Measurements from ENCODE around the gene SIGLEC15. TPM values are rescaled to one million over a fixed set of nuclear protein-coding genes. Genes with fewer than 3 reads are reported as not detected.

The SIGLEC15 gene
- total RNA-seq, 1 donor from 2014 or later: 0.32 TPM

- Histone ChIP-seq H3K27ac (no peak overlapping the region), H3K27me3 (peaks cover 30% of the 10 kb centered on the region), H3K4me3 (peak overlapping the region; percentile 35), H3K9me3 (no peaks in the 10 kb centered on the region), H3K36me3 (no peaks in the 10 kb centered on the region), H3K4me1 (peaks cover 20% of the 10 kb centered on the region)
- peak; percentile 43 for TF ChIP-seq CTCF (IDR thresholded peaks at IDR 0.05)
- intact Hi-C loops (cut with DNase I): loop anchor here (10.0 kb wide), 1 partner anchor 113 kb away; the partner anchor contains the start of gene SLC14A1
- peak; percentile 80 for ATAC-seq
- DNase-seq: peak; percentile 83
These were observed 12.0 kb downstream of the SIGLEC15 start for GRCh38 chr18:45837283-45838070.

DNA sequence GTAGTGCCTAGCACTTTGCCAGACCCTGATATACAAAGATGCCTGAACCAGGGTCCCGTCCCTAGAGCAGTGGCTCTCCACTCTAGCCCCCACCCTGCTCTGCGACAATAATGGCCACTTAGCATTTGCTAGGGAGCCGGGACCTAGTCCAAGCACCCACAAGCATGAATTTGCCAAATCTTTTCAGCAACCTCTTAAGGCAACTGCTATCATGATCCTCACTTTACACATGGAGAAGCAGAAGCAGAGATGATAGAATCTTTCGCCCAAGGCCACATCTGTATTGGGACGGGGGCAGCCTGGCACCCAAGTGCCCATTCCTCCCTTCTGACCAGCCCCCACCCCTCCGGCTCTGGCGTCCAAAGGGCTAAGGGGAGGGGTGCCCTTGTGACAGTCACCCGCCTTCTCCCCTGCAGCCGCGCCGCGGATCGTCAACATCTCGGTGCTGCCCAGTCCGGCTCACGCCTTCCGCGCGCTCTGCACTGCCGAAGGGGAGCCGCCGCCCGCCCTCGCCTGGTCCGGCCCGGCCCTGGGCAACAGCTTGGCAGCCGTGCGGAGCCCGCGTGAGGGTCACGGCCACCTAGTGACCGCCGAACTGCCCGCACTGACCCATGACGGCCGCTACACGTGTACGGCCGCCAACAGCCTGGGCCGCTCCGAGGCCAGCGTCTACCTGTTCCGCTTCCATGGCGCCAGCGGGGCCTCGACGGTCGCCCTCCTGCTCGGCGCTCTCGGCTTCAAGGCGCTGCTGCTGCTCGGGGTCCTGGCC lies 13.0 kb downstream of the SIGLEC15 start:
- peaks cover 30% of the 10 kb centered on the region for H3K27me3 ChIP-seq
- H3K4me3 ChIP-seq: peak overlapping the region; percentile 35
- ATAC-seq: peak; percentile 35
- no peak for TF ChIP-seq CTCF (IDR thresholded peaks at IDR 0.05)
- H3K36me3 ChIP-seq: no peaks in the 10 kb centered on the region
- H3K9me3 ChIP-seq: no peaks in the 10 kb centered on the region
- H3K4me1 ChIP-seq: peaks cover 20% of the 10 kb centered on the region
- no peak overlapping the region for H3K27ac ChIP-seq
- no peak for DNase-seq
- intact Hi-C loops (cut with DNase I): loop anchor here (10.0 kb wide), 1 partner anchor 114 kb away; the partner anchor contains the start of gene SLC14A1

DNA sequence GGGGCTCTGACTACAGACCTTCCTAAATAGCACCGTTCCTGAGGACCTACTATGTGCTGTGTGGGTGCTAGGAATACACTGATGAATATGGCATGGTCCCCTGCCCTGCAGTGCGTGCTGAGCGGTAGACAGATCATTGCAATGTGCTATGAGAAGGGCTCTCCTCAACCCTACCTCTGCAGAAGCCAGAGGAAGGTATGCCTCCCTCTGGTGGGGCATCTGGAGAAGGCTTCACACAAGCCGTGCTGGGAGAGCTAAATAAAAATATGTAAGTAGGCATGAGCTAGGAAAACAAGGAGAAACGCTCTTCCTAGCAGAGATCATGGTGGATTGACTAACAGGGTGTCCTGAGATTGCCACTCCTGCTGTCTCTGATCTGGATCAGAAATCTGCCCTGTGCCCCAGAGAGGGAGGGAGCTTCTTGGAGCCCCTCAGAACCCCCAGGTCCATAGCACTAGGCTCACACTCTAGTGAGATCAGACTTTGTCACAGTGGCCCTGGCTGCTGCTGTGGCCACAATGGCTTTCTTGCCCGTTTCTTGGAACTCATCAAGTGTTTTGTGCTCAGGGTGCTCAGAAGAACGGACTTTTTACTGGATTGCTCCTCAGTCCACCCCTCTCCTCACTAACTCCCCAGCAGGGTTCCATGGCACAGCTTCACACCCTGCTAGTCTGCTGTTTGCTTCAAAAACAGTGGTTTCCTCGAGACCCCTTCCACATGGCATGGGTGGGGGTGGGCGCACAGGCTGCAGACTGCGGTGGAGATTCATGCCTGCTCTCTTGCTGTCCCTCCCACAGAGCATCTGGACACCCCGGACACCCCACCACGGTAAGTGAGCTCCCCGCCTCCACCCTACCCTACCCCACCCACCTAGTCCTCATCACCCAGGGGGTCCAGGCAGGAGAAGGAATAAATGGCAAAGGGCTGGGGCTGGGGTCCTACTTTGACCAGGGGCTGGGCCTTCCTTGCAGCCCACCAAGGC lies 14.2 kb downstream of the SIGLEC15 start:
- no peak overlapping the region for H3K4me3 ChIP-seq
- no peaks in the 10 kb centered on the region for H3K36me3 ChIP-seq
- ATAC-seq: peak; percentile 45
- no peaks in the 10 kb centered on the region for H3K9me3 ChIP-seq
- intact Hi-C loops (cut with DNase I): loop anchor here (10.0 kb wide), 1 partner anchor 115 kb away; the partner anchor contains the start of gene SLC14A1
- no peak overlapping the region for H3K27ac ChIP-seq
- TF ChIP-seq CTCF (IDR thresholded peaks at IDR 0.05): peak; percentile 44
- no peak for DNase-seq
- peaks cover 30% of the 10 kb centered on the region for H3K27me3 ChIP-seq
- peaks cover 20% of the 10 kb centered on the region for H3K4me1 ChIP-seq

- Histone ChIP-seq H3K4me1 (peaks cover 20% of the 10 kb centered on the region), H3K27ac (no peak overlapping the region), H3K27me3 (peaks cover 30% of the 10 kb centered on the region), H3K9me3 (no peaks in the 10 kb centered on the region), H3K4me3 (no peak overlapping the region), H3K36me3 (no peaks in the 10 kb centered on the region)
- no peak for TF ChIP-seq CTCF (IDR thresholded peaks at IDR 0.05)
- intact Hi-C loops (cut with DNase I): no loop called here
- no peak for DNase-seq
- ATAC-seq: no peak
These were observed 15.7 kb downstream of the SIGLEC15 start for GRCh38 chr18:45841060-45841764.
